ENCODE measurements around the gene ARHGEF38. TPM values are rescaled to one million over a fixed set of nuclear protein-coding genes. Genes with fewer than 3 reads are reported as not detected.
A peak's percentile ranks its signal among the peaks of the same experiment; 100 is the strongest.

Gene ARHGEF38
- total RNA-seq, 4 donors from 2014 or later, result not detected

GRCh38 chr4:105620640-105621323 is 68.4 kb downstream of the ARHGEF38 start:
- H3K36me3 ChIP-seq, result no peaks in the 10 kb centered on the region
- ATAC-seq, result peak; percentile 71 to 76
- H3K4me1 ChIP-seq, result peaks cover 4 to 29% of the 10 kb centered on the region in 2 donors
- intact Hi-C loops (cut with DNase I; ENCODE audit: low total_unique reads), result no loop called here
- peak in 1 of 2 donors; percentile 36 for DNase-seq
- H3K9me3 ChIP-seq, result no peaks in the 10 kb centered on the region
- no peak overlapping the region for H3K4me3 ChIP-seq
- in situ Hi-C loops (cut with MboI; ENCODE audit: low sequenced_read_pairs in 4 of 4), result no loop called here
- H3K27ac ChIP-seq, result no peak overlapping the region
- TF ChIP-seq CTCF (IDR thresholded peaks at IDR 0.05 in 4 of 5, conservative IDR thresholded peaks at IDR 0.05 in 1 of 5) (no peak), POLR2A (IDR thresholded peaks at IDR 0.05) (no peak)
- no peaks in the 10 kb centered on the region for H3K27me3 ChIP-seq

- intact Hi-C loops (cut with DNase I; ENCODE audit: low total_unique reads), result loop anchor here (2.0 kb wide), 1 partner anchor 87 kb away; the partner anchor contains the start of genes GSTCD and INTS12
- H3K36me3 ChIP-seq, result no peaks in the 10 kb centered on the region
- no peaks in the 10 kb centered on the region for H3K9me3 ChIP-seq
- no peak overlapping the region for H3K27ac ChIP-seq
- ATAC-seq (peak; percentile 92 to 95), DNase-seq (peak; percentile 12 to 27)
- peaks cover 4 to 29% of the 10 kb centered on the region in 2 donors for H3K4me1 ChIP-seq
- H3K4me3 ChIP-seq, result no peak overlapping the region
- no peaks in the 10 kb centered on the region for H3K27me3 ChIP-seq
- TF ChIP-seq CTCF (IDR thresholded peaks at IDR 0.05 in 4 of 5, conservative IDR thresholded peaks at IDR 0.05 in 1 of 5) (no peak), POLR2A (IDR thresholded peaks at IDR 0.05) (no peak)
- in situ Hi-C loops (cut with MboI; ENCODE audit: low sequenced_read_pairs in 4 of 4), result no loop called here
Observed at GRCh38 chr4:105622269-105622668, 69.8 kb downstream of the ARHGEF38 start.

DNA sequence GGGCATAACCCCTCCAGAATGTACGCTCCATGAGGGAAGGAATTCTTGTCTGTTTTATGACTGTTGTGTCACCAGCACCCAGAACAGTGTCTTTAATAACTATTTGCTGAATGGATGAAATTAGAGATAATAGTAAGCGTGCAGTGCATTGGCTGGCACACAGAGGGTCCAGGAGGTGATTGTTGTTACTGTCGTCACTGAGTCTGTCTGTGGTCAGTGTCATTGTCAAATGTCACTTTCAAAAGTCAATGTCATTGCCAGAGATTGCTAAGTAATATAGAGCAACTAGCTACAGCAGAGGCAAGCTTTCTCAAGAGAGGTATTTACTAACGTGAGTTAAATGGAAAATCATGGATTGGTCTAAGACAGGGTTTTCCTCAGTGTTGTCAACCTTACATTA is 70.7 kb downstream of the ARHGEF38 start:
- Histone ChIP-seq H3K27ac (no peak overlapping the region), H3K27me3 (no peaks in the 10 kb centered on the region), H3K9me3 (no peaks in the 10 kb centered on the region), H3K36me3 (no peaks in the 10 kb centered on the region), H3K4me1 (peaks cover 4 to 29% of the 10 kb centered on the region in 2 donors), H3K4me3 (no peak overlapping the region)
- ATAC-seq (no peak), DNase-seq (no peak)
- in situ Hi-C loops (cut with MboI; ENCODE audit: low sequenced_read_pairs in 4 of 4), result no loop called here
- TF ChIP-seq CTCF (IDR thresholded peaks at IDR 0.05 in 4 of 5, conservative IDR thresholded peaks at IDR 0.05 in 1 of 5), result no peak
- no peak for TF ChIP-seq POLR2A (IDR thresholded peaks at IDR 0.05)
- intact Hi-C loops (cut with DNase I; ENCODE audit: low total_unique reads), result loop anchor here (2.0 kb wide), 1 partner anchor 86 kb away; the partner anchor contains the start of genes GSTCD and INTS12

DNA sequence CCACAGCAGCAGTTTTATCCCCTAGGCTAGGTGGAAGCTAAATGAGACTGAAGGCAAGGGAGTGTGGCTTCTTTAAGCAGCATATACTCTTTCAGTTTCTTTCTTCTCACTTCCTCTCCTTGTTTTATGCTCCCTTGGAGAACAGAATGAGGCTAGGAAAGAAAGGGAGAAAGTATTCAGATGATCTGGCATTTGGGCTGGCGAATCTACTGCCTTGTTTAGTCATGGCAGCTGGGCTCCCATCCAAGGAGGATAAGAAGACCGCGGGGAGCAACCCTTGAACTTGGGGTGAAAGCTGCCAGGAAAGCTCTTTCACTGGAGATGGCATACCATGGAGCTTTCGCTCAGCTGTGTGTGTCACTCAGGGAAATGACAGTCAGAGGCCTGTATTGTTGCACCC is 72.1 kb downstream of the ARHGEF38 start:
- Histone ChIP-seq H3K36me3 (no peaks in the 10 kb centered on the region), H3K4me3 (peak overlapping the region in 2 of 4 donors; percentile 14 to 30), H3K27ac (peak overlapping the region in 1 of 4 donors; percentile 7), H3K27me3 (no peaks in the 10 kb centered on the region), H3K4me1 (peaks cover 4 to 29% of the 10 kb centered on the region in 2 donors), H3K9me3 (no peaks in the 10 kb centered on the region)
- DNase-seq (peak in 1 of 2 donors; percentile 43), ATAC-seq (peak in 1 of 2 donors; percentile 55)
- in situ Hi-C loops (cut with MboI; ENCODE audit: low sequenced_read_pairs in 4 of 4), result no loop called here
- TF ChIP-seq POLR2A (IDR thresholded peaks at IDR 0.05), result no peak
- TF ChIP-seq CTCF (IDR thresholded peaks at IDR 0.05 in 4 of 5, conservative IDR thresholded peaks at IDR 0.05 in 1 of 5), result no peak
- intact Hi-C loops (cut with DNase I; ENCODE audit: low total_unique reads), result no loop called here

All from gastrocnemius medialis (tissue), 4 donors.